GM12865 (cell line): ENCODE data around the gene ENOSF1.
A peak's percentile ranks its signal among the peaks of the same experiment; 100 is the strongest.

Experiments
- DNase-seq: peaks from one replicate; pipeline ENCODE4 v3.0.0; 2010; ENCODE audit warnings: low read depth
- H3K4me3 ChIP-seq: 2 replicates; pipeline ENCODE4 v1.5.1; 2011; ENCODE audit warnings: mild to moderate bottlenecking, low read depth, low read length, control low read depth
- CTCF ChIP-seq: IDR thresholded peaks from 2 replicates; pipeline ENCODE4 v1.5.1; 2011; ENCODE audit warnings: low read length, control low read depth, low read depth, inconsistent platforms; ENCODE audit not compliant: insufficient read depth; ENCODE audit errors: missing control alignments

ENOSF1 gene

GRCh38 chr18:680392-680791 is 32.0 kb downstream of the ENOSF1 start:
- no peak for TF ChIP-seq CTCF
- no peak for DNase-seq
- H3K4me3 ChIP-seq = no peak overlapping the region

- no peak overlapping the region for H3K4me3 ChIP-seq
- DNase-seq = no peak
- TF ChIP-seq CTCF = no peak
These were observed 32.9 kb downstream of the ENOSF1 start for GRCh38 chr18:679516-679915.

GRCh38 chr18:678482-679182 is 33.8 kb downstream of the ENOSF1 start:
- no peak for TF ChIP-seq CTCF
- H3K4me3 ChIP-seq = no peak overlapping the region
- DNase-seq = no peak

- no peak for DNase-seq
- H3K4me3 ChIP-seq = no peak overlapping the region
- no peak for TF ChIP-seq CTCF
These were observed 34.5 kb downstream of the ENOSF1 start for GRCh38 chr18:677951-678381.

- DNase-seq = peak; percentile 60
- H3K4me3 ChIP-seq = no peak overlapping the region
- no peak for TF ChIP-seq CTCF
These were observed 35.3 kb downstream of the ENOSF1 start for GRCh38 chr18:677145-677544.

- no peak overlapping the region for H3K4me3 ChIP-seq
- no peak for DNase-seq
- TF ChIP-seq CTCF = no peak
These were observed 35.7 kb downstream of the ENOSF1 start for GRCh38 chr18:676736-677135.

- no peak overlapping the region for H3K4me3 ChIP-seq
- DNase-seq = no peak
- TF ChIP-seq CTCF = no peak
These were observed 36.4 kb downstream of the ENOSF1 start for GRCh38 chr18:676069-676468.
